HCT116 (cell line): Measurements from ENCODE around the gene THRA. TPM values are rescaled to one million over a fixed set of nuclear protein-coding genes. Genes with fewer than 3 reads are reported as not detected.

Source experiments
- ATAC-seq: fragments of 200-7000 bp; cut with Tn5 transposase; 2 replicates; pipeline ENCODE4 v1.9.1; 2020; ENCODE audit warnings: mild to moderate bottlenecking, moderate library complexity
- BruUV-seq: library from RNA; stranded (reverse); fragments of 400-500 nt; replicated peaks from 2 replicates; lab custom pipeline; 2021; lab: Mats Ljungman, UMichigan
- CTCF ChIA-PET: fragments of 300-600 bp; sonication (Branson Sonifier 250); formaldehyde crosslinking; loops from one replicate; lab custom pipeline; 2021; ENCODE audit warnings: antibody characterized with exemption; lab: Charles Lee
- POLR2A ChIA-PET: fragments of 300-600, 350-600 bp; sonication (Branson Sonifier 250); formaldehyde crosslinking; loops from one replicate; lab custom pipeline; 2021; ENCODE audit warnings: antibody characterized with exemption; lab: Charles Lee
- RAD21 ChIA-PET, 2 experiments: fragments of 300-600 bp; sonication (Branson Sonifier 250); formaldehyde crosslinking; loops; one replicate each; lab custom pipeline; 2023; ENCODE audit warnings: low total read pairs in 2 of 2; ENCODE audit not compliant: uncharacterized antibody in 2 of 2, unreplicated experiment in 2 of 2, low non-redundant PET in 1 of 2; lab: Charles Lee
- DNase-seq: peaks from one replicate; pipeline ENCODE4 v3.0.0-alpha.2; 2010; ENCODE audit warnings: low read depth, low spot score
- H2AFZ ChIP-seq: fragments of 200-600 bp; shearing (Covaris generic), sonication (generic); 2 replicates; pipeline ENCODE4 v1.6.1; 2017; ENCODE audit warnings: low read depth, mixed run types, mixed read lengths, antibody characterized with exemption, low read length; ENCODE audit not compliant: poor library complexity, severe bottlenecking
- H3K27ac ChIP-seq: 2 replicates; pipeline ENCODE4 v1.5.1; 2012; ENCODE audit warnings: low read depth, low read length
- H3K27me3 ChIP-seq: fragments of 200-600 bp; sonication (generic); 2 replicates; pipeline ENCODE4 v1.6.1; 2016; ENCODE audit warnings: mixed run types, low read length, mixed read lengths; ENCODE audit not compliant: insufficient read depth
- H3K36me3 ChIP-seq, 2 experiments: fragments of 200-500 bp in 1 of 2; fragments of 200-600 bp in 1 of 2; sonication (Bioruptor generic) in 1 of 2; sonication (generic) in 1 of 2; 2 replicates each; pipeline versions ENCODE4 v1.5.1 to v1.6.1; 2014 to 2016; ENCODE audit warnings: low read length in 2 of 2, inconsistent platforms in 1 of 2, mixed read lengths in 1 of 2, mixed run types in 1 of 2; ENCODE audit not compliant: insufficient read depth in 2 of 2, control insufficient read depth in 1 of 2
- H3K4me1 ChIP-seq, 2 experiments: fragments of 200-600 bp in 1 of 2; sonication (generic) in 1 of 2; 2 replicates each; pipeline versions ENCODE4 v1.5.1 to v1.6.1; 2012 to 2017; ENCODE audit warnings: low read length in 2 of 2, inconsistent platforms in 1 of 2, mild to moderate bottlenecking in 1 of 2, mixed read lengths in 1 of 2, mixed run types in 1 of 2, moderate library complexity in 1 of 2; ENCODE audit not compliant: insufficient read depth in 2 of 2, control insufficient read depth in 1 of 2
- H3K4me2 ChIP-seq: fragments of 200-600 bp; sonication (generic); 2 replicates; pipeline ENCODE4 v1.6.1; 2017; ENCODE audit warnings: mixed run types, low read length, mixed read lengths
- H3K4me3 ChIP-seq, 2 experiments: fragments of 200-600 bp in 1 of 2; sonication (generic) in 1 of 2; replicated peaks in 1 of 2; 2 replicates each; pipeline ENCODE4 v1.5.1; 2011 to 2016; ENCODE audit warnings: low read length in 2 of 2, control low read depth in 1 of 2, low read depth in 1 of 2, mild to moderate bottlenecking in 1 of 2, mixed read lengths in 1 of 2, mixed run types in 1 of 2
- H3K79me2 ChIP-seq: fragments of 200-600 bp; sonication (generic); 2 replicates; pipeline ENCODE4 v1.6.1; 2017; ENCODE audit warnings: mild to moderate bottlenecking, mixed run types, low read length, moderate library complexity, mixed read lengths; ENCODE audit not compliant: insufficient read depth
- H3K9ac ChIP-seq: fragments of 200-600 bp; sonication (generic); 2 replicates; pipeline ENCODE4 v1.6.1; 2016; ENCODE audit warnings: low read length, mixed read lengths
- H3K9me2 ChIP-seq: fragments of 200-600 bp; sonication (generic), shearing (Covaris generic); 2 replicates; pipeline ENCODE4 v1.6.1; 2017; ENCODE audit warnings: mixed run types, mild to moderate bottlenecking, moderate library complexity; ENCODE audit not compliant: insufficient read depth
- H3K9me3 ChIP-seq, 2 experiments: fragments of 200-500 bp in 1 of 2; fragments of 200-600 bp in 1 of 2; sonication (Bioruptor generic) in 1 of 2; sonication (generic) in 1 of 2; 2 replicates each; pipeline ENCODE4 v1.6.1; 2014 to 2017; ENCODE audit warnings: low read length in 2 of 2, mixed read lengths in 2 of 2, inconsistent platforms in 1 of 2, low read depth in 1 of 2, mild to moderate bottlenecking in 1 of 2, mixed run types in 1 of 2, moderate library complexity in 1 of 2; ENCODE audit not compliant: control insufficient read depth in 1 of 2, insufficient read depth in 1 of 2
- H4K20me1 ChIP-seq: fragments of 200-600 bp; sonication (generic), shearing (Covaris generic); 2 replicates; pipeline ENCODE4 v1.6.1; 2017; ENCODE audit warnings: mixed run types, mild to moderate bottlenecking, moderate library complexity; ENCODE audit not compliant: insufficient read depth
- ATF3 ChIP-seq: IDR thresholded peaks from 2 replicates; pipeline ENCODE4 v1.6.1; 2012
- CTCF ChIP-seq, 3 experiments: fragments of 200-600 bp in 1 of 3; sonication (generic) in 1 of 3; IDR thresholded peaks in 2 of 3; conservative IDR thresholded peaks in 1 of 3; 2 replicates each; pipeline ENCODE4 v1.5.1; 2012 to 2017; ENCODE audit warnings: low read depth in 2 of 3, low read length in 2 of 3, antibody characterized with exemption in 1 of 3, borderline replicate concordance in 1 of 3, control low read depth in 1 of 3, mild to moderate bottlenecking in 1 of 3, mixed read lengths in 1 of 3, mixed run types in 1 of 3, moderate library complexity in 1 of 3; ENCODE audit not compliant: insufficient read depth in 1 of 3
- ELF1 ChIP-seq: IDR thresholded peaks from 2 replicates; pipeline ENCODE4 v1.6.1; 2012; ENCODE audit warnings: low read depth, borderline replicate concordance
- REST ChIP-seq: IDR thresholded peaks from 2 replicates; pipeline ENCODE4 v1.6.1; 2012; ENCODE audit warnings: low read depth
- SIN3A ChIP-seq: IDR thresholded peaks from 2 replicates; pipeline ENCODE4 v1.6.1; 2012; ENCODE audit warnings: low read depth
- TCF7L2 ChIP-seq: IDR thresholded peaks from 2 replicates; pipeline ENCODE4 v1.7.0; 2011; ENCODE audit warnings: borderline replicate concordance, inconsistent platforms; ENCODE audit not compliant: insufficient read depth, insufficient read length; ENCODE audit errors: extremely low read depth
- ZBTB33 ChIP-seq: IDR thresholded peaks from 2 replicates; pipeline ENCODE4 v1.6.1; 2011; ENCODE audit warnings: mild to moderate bottlenecking, low read length, moderate library complexity; ENCODE audit not compliant: insufficient replicate concordance; ENCODE audit errors: extremely low read depth
- intact Hi-C: fragments of 100-400 bp; cut with micrococcal nuclease; formaldehyde crosslinking; loops from 2 replicates; pipeline ENCODE4 v1.10.0; 2022
- total RNA-seq: library from RNA; stranded (reverse); gene quantifications from one replicate; pipeline ENCODE4 v1.2.1, GENCODE V29; 2021; ENCODE audit not compliant: unreplicated experiment

Gene THRA
- total RNA-seq, 1 experiment from 2014 or later: 23.3 TPM

- H3K36me3 ChIP-seq: peaks cover 14 to 44% of the 10 kb centered on the region in 2 experiments; a peak in 3 of 4 replicates
- CTCF ChIA-PET: interaction anchor here (1.0 kb wide), 1 partner anchor 9 kb away, joined by 3 read pairs; no protein-coding TSS in a partner anchor
Measured at GRCh38 chr17:40025559-40025958, 37.2 kb upstream of the THRA start.

More at GRCh38 chr17:40025559-40025958, 37.2 kb upstream of the THRA start:
- Histone ChIP-seq H3K27me3 (no peaks in the 10 kb centered on the region), H4K20me1 (no peaks in the 10 kb centered on the region), H3K4me2 (no peak overlapping the region), H3K79me2 (no peaks in the 10 kb centered on the region), H3K27ac (no peak overlapping the region), H3K4me3 (no peak overlapping the region), H3K9ac (no peak overlapping the region), H3K4me1 (peaks cover 2 to 22% of the 10 kb centered on the region in 2 experiments; a peak in 2 of 4 replicates), H3K9me2 (no peaks in the 10 kb centered on the region), H2AFZ (no peak overlapping the region), H3K9me3 (no peaks in the 10 kb centered on the region)
- POLR2A ChIA-PET: interaction anchor here (1.4 kb wide), 1 partner anchor 10 kb away, joined by 3 read pairs; the partner anchor contains the start of gene CSF3
- intact Hi-C loops: loop anchor here (5.0 kb wide), 1 partner anchor 62 kb away; no protein-coding TSS in a partner anchor
- BruUV-seq: no TSS peak
- RAD21 ChIA-PET: no interaction called here
- DNase-seq (no peak), ATAC-seq (no peak)
- TF ChIP-seq CTCF (IDR thresholded peaks at IDR 0.05 in 2 of 3, conservative IDR thresholded peaks at IDR 0.05 in 1 of 3; ENCODE audit: borderline replicate concordance in 1 of 3, insufficient read depth in 1 of 3, low read depth in 2 of 3, low read length in 2 of 3) (no peak), SIN3A (no peak), TCF7L2 (no peak), ZBTB33 (no peak), REST (no peak), ELF1 (no peak), ATF3 (no peak)
